Measurements from ENCODE around the gene UNG.
"Not testable (repeated sequence)": the region's sequence is repeated elsewhere in the genome, so short reads cannot be mapped to it uniquely, and the experiment has no call there.

UNG gene

DNA sequence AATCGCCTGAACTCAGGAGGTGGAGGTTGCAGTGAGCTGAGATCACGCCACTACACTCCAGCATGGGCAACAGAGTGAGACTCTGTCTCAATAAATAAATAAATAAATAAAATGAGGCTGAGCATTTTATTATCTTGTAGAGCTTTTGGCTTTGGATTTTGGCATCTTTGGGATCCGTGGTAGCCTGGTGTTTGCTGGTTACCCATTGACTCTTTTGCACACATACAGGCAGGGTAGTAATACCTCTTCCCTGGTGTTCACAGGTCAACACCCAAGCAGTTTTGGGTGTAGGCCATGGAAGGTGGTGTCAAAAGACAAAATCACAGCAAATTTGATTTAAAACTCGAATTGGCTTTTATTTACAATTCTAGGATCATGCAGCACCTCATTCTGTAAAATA lies 46.8 kb downstream of the UNG start:
- no peaks in the 10 kb centered on the region for H3K79me2 ChIP-seq (ENCODE audit: low read length)
- H2AFZ ChIP-seq (ENCODE audit: low read length), result no peak overlapping the region
- H3K27me3 ChIP-seq (replicated peaks; ENCODE audit: insufficient read depth, low read length), result no peaks in the 10 kb centered on the region
- H4K20me1 ChIP-seq (ENCODE audit: insufficient read depth, low read length), result no peaks in the 10 kb centered on the region
- no peak overlapping the region for H3K27ac ChIP-seq (ENCODE audit: low read length)
- no peaks in the 10 kb centered on the region for H3K9me3 ChIP-seq (replicated peaks; ENCODE audit: insufficient read depth, low read length)
- H3K4me1 ChIP-seq (ENCODE audit: low read length), result peaks cover 6% of the 10 kb centered on the region
- H3K4me3 ChIP-seq (ENCODE audit: low read length), result no peak overlapping the region
- no peaks in the 10 kb centered on the region for H3K36me3 ChIP-seq (replicated peaks; ENCODE audit: insufficient read depth, low read length)
- H3F3A ChIP-seq (ENCODE audit: insufficient read depth, low read length), result no peaks in the 10 kb centered on the region
- H3K9ac ChIP-seq (ENCODE audit: low read length), result no peak overlapping the region
- DNase-seq, result no peak
- no peak overlapping the region for H3K4me2 ChIP-seq (ENCODE audit: low read depth, low read length)
- TF ChIP-seq, protein P1, sequence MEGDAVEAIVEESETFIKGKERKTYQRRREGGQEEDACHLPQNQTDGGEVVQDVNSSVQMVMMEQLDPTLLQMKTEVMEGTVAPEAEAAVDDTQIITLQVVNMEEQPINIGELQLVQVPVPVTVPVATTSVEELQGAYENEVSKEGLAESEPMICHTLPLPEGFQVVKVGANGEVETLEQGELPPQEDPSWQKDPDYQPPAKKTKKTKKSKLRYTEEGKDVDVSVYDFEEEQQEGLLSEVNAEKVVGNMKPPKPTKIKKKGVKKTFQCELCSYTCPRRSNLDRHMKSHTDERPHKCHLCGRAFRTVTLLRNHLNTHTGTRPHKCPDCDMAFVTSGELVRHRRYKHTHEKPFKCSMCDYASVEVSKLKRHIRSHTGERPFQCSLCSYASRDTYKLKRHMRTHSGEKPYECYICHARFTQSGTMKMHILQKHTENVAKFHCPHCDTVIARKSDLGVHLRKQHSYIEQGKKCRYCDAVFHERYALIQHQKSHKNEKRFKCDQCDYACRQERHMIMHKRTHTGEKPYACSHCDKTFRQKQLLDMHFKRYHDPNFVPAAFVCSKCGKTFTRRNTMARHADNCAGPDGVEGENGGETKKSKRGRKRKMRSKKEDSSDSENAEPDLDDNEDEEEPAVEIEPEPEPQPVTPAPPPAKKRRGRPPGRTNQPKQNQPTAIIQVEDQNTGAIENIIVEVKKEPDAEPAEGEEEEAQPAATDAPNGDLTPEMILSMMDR (IDR thresholded peaks at IDR 0.05; ENCODE audit: low read length), result no peak
- TF ChIP-seq EZH2 (optimal IDR thresholded peaks at IDR 0.05; ENCODE audit: low read depth, low read length) (no peak), EZH2phosphoT487 (IDR thresholded peaks at IDR 0.05; ENCODE audit: low read length) (no peak)
- H3K9me2 ChIP-seq (replicated peaks; ENCODE audit: insufficient read depth, low read length), result no peaks in the 10 kb centered on the region

DNA sequence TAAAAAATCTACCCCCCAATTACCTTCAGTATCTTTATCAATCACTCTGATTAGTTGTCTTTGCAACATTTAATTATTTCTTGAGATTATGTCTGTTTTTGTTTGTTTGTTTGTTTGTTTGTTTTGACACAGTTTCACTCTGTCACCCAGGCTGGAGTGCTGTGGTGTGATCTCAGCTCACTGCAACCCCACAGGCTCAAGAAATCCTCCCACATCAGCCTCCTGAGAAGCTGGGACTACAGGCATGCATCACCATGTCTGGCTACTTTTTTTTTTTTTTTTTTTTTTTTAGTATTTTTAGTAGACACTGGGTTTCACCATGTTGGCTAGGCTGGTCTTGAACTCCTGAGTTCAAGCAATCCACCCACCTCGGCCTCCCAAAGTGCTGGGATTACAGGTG lies 49.7 kb downstream of the UNG start:
- H3K27ac ChIP-seq (ENCODE audit: low read length); H3K27me3 ChIP-seq (replicated peaks; ENCODE audit: insufficient read depth, low read length); H3K4me3 ChIP-seq (ENCODE audit: low read length); H3K9me3 ChIP-seq (replicated peaks; ENCODE audit: insufficient read depth, low read length); H3K9ac ChIP-seq (ENCODE audit: low read length); H3F3A ChIP-seq (ENCODE audit: insufficient read depth, low read length); H3K36me3 ChIP-seq (replicated peaks; ENCODE audit: insufficient read depth, low read length); DNase-seq; H3K4me2 ChIP-seq (ENCODE audit: low read depth, low read length); H4K20me1 ChIP-seq (ENCODE audit: insufficient read depth, low read length); H3K79me2 ChIP-seq (ENCODE audit: low read length); H3K9me2 ChIP-seq (replicated peaks; ENCODE audit: insufficient read depth, low read length); H2AFZ ChIP-seq (ENCODE audit: low read length); H3K4me1 ChIP-seq (ENCODE audit: low read length): not testable (repeated sequence)

DNA sequence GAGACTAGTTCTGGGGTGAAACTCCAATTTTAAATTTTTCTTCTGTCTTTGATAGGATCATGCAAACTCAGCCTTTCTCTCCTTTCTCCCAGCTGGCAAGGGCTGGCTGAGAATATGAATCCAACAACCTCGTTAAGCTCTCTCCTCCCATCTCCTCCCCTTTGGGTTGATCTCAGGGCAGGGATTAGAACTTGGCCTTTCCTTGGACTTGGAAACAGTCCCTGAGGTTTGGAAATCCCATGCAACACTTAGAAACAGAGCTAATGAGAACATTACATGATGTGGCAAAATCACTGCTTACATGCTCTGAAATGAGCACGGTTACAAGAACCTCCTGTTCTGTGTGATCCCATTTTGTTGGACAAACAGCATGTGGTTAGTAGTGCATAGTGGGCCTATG lies 50.6 kb downstream of the UNG start:
- H3K27ac ChIP-seq (ENCODE audit: low read length), result no peak overlapping the region
- peaks cover under 1% of the 10 kb centered on the region; the same call in 1 of the 2 replicates for H3K4me1 ChIP-seq (ENCODE audit: low read length)
- no peak for DNase-seq
- no peak overlapping the region for H2AFZ ChIP-seq (ENCODE audit: low read length)
- H3K9me3 ChIP-seq (replicated peaks; ENCODE audit: insufficient read depth, low read length), result no peaks in the 10 kb centered on the region
- no peaks in the 10 kb centered on the region for H3K9me2 ChIP-seq (replicated peaks; ENCODE audit: insufficient read depth, low read length)
- H3F3A ChIP-seq (ENCODE audit: insufficient read depth, low read length), result no peaks in the 10 kb centered on the region
- TF ChIP-seq EZH2phosphoT487 (IDR thresholded peaks at IDR 0.05; ENCODE audit: low read length) (no peak), EZH2 (optimal IDR thresholded peaks at IDR 0.05; ENCODE audit: low read depth, low read length) (no peak)
- TF ChIP-seq, protein P1 (IDR thresholded peaks at IDR 0.05; ENCODE audit: low read length), result no peak
- no peaks in the 10 kb centered on the region for H3K79me2 ChIP-seq (ENCODE audit: low read length)
- no peaks in the 10 kb centered on the region for H3K27me3 ChIP-seq (replicated peaks; ENCODE audit: insufficient read depth, low read length)
- no peak overlapping the region for H3K9ac ChIP-seq (ENCODE audit: low read length)
- H3K36me3 ChIP-seq (replicated peaks; ENCODE audit: insufficient read depth, low read length), result no peaks in the 10 kb centered on the region
- H3K4me3 ChIP-seq (ENCODE audit: low read length), result no peak overlapping the region
- H3K4me2 ChIP-seq (ENCODE audit: low read depth, low read length), result no peak overlapping the region
- no peaks in the 10 kb centered on the region for H4K20me1 ChIP-seq (ENCODE audit: insufficient read depth, low read length)

DNA sequence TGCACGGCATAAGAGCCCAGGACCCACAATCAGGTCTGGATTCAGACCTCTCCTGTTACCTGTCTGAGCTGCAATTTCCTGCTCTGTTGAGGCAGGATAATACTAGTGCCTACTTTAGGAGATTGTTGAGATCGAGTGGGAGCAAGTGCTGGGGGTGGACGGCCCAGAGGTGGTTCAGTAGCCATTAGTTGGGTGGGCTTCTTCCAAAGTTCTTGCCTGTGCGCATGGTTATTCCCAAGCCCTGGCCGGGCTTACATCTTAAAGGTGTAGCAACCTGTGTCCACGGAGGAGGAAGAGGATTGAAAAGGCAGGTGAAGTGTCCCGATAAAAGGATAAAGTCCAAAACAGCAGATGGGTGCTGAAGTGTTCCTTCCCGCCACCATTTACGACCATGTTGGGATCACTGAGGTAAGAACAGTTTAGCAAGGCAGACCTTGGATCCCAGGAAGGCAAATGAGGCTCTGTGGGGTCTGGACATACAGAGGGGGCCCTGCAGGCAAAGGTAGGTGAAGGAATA lies 52.8 kb downstream of the UNG start:
- TF ChIP-seq EZH2phosphoT487 (IDR thresholded peaks at IDR 0.05; ENCODE audit: low read length) (no peak), EZH2 (optimal IDR thresholded peaks at IDR 0.05; ENCODE audit: low read depth, low read length) (no peak)
- TF ChIP-seq, protein P1 (IDR thresholded peaks at IDR 0.05; ENCODE audit: low read length), result no peak
- Histone ChIP-seq H3K9me2 (replicated peaks; ENCODE audit: insufficient read depth, low read length) (no peaks in the 10 kb centered on the region), H3K79me2 (ENCODE audit: low read length) (peaks cover under 1% of the 10 kb centered on the region; the same call in 1 of the 2 replicates), H3K27ac (ENCODE audit: low read length) (no peak overlapping the region), H3K9me3 (replicated peaks; ENCODE audit: insufficient read depth, low read length) (no peaks in the 10 kb centered on the region), H4K20me1 (ENCODE audit: insufficient read depth, low read length) (no peaks in the 10 kb centered on the region), H3K4me3 (ENCODE audit: low read length) (no peak overlapping the region), H3K9ac (ENCODE audit: low read length) (no peak overlapping the region), H2AFZ (ENCODE audit: low read length) (no peak overlapping the region), H3K27me3 (replicated peaks; ENCODE audit: insufficient read depth, low read length) (no peaks in the 10 kb centered on the region), H3F3A (ENCODE audit: insufficient read depth, low read length) (peaks cover 12% of the 10 kb centered on the region), H3K36me3 (replicated peaks; ENCODE audit: insufficient read depth, low read length) (no peaks in the 10 kb centered on the region), H3K4me1 (ENCODE audit: low read length) (0 out of 2 replicates have a peak, but pooled peaks cover 5% of the 10 kb centered on the region), H3K4me2 (ENCODE audit: low read depth, low read length) (no peak overlapping the region)
- no peak for DNase-seq
